ENCODE measurements around the gene SLC39A8.

DNA sequence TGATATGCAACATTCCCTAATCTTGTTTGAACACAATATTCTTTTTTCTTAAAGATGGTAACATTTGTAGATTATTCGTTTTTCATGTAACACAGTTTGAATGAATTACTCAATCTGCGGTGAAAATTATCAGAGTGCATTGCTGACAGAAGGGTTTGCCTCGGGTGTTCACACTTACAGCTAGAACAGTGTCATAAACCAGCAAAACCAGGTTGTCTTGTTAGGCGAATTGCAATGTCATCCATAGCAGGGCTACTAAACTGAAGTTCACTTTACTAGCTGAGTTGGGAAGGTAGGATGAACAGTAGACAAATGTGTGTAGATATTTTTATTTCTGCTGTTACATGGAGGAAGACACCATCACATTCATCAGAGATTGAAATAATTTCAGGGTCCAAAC is 98.9 kb downstream of the SLC39A8 start:
- TF ChIP-seq, protein P1, sequence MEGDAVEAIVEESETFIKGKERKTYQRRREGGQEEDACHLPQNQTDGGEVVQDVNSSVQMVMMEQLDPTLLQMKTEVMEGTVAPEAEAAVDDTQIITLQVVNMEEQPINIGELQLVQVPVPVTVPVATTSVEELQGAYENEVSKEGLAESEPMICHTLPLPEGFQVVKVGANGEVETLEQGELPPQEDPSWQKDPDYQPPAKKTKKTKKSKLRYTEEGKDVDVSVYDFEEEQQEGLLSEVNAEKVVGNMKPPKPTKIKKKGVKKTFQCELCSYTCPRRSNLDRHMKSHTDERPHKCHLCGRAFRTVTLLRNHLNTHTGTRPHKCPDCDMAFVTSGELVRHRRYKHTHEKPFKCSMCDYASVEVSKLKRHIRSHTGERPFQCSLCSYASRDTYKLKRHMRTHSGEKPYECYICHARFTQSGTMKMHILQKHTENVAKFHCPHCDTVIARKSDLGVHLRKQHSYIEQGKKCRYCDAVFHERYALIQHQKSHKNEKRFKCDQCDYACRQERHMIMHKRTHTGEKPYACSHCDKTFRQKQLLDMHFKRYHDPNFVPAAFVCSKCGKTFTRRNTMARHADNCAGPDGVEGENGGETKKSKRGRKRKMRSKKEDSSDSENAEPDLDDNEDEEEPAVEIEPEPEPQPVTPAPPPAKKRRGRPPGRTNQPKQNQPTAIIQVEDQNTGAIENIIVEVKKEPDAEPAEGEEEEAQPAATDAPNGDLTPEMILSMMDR (IDR thresholded peaks at IDR 0.05), result no peak
- TF ChIP-seq, protein P2, sequence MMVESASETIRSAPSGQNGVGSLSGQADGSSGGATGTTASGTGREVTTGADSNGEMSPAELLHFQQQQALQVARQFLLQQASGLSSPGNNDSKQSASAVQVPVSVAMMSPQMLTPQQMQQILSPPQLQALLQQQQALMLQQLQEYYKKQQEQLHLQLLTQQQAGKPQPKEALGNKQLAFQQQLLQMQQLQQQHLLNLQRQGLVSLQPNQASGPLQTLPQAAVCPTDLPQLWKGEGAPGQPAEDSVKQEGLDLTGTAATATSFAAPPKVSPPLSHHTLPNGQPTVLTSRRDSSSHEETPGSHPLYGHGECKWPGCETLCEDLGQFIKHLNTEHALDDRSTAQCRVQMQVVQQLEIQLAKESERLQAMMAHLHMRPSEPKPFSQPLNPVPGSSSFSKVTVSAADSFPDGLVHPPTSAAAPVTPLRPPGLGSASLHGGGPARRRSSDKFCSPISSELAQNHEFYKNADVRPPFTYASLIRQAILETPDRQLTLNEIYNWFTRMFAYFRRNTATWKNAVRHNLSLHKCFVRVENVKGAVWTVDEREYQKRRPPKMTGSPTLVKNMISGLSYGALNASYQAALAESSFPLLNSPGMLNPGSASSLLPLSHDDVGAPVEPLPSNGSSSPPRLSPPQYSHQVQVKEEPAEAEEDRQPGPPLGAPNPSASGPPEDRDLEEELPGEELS (CRISPR knock-in tag; IDR thresholded peaks at IDR 0.05), result no peak
- no peak for TF ChIP-seq SP1 (CRISPR knock-in tag; conservative IDR thresholded peaks at IDR 0.05)
- no peak for TF ChIP-seq IRF2 (CRISPR knock-in tag; IDR thresholded peaks at IDR 0.05; ENCODE audit: borderline replicate concordance, low read depth)
- TF ChIP-seq NR2C2 (CRISPR knock-in tag; IDR thresholded peaks at IDR 0.05), result no peak
- no peak for TF ChIP-seq TEAD1 (CRISPR knock-in tag; IDR thresholded peaks at IDR 0.05)
- no peak for TF ChIP-seq ESRRA (CRISPR knock-in tag; IDR thresholded peaks at IDR 0.05; ENCODE audit: borderline replicate concordance)
- TF ChIP-seq, protein P3, sequence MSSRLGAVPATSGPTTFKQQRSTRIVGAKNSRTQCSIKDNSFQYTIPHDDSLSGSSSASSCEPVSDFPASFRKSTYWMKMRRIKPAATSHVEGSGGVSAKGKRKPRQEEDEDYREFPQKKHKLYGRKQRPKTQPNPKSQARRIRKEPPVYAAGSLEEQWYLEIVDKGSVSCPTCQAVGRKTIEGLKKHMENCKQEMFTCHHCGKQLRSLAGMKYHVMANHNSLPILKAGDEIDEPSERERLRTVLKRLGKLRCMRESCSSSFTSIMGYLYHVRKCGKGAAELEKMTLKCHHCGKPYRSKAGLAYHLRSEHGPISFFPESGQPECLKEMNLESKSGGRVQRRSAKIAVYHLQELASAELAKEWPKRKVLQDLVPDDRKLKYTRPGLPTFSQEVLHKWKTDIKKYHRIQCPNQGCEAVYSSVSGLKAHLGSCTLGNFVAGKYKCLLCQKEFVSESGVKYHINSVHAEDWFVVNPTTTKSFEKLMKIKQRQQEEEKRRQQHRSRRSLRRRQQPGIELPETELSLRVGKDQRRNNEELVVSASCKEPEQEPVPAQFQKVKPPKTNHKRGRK (CRISPR knock-in tag; IDR thresholded peaks at IDR 0.05; ENCODE audit: borderline replicate concordance), result no peak
- TF ChIP-seq, protein P4, sequence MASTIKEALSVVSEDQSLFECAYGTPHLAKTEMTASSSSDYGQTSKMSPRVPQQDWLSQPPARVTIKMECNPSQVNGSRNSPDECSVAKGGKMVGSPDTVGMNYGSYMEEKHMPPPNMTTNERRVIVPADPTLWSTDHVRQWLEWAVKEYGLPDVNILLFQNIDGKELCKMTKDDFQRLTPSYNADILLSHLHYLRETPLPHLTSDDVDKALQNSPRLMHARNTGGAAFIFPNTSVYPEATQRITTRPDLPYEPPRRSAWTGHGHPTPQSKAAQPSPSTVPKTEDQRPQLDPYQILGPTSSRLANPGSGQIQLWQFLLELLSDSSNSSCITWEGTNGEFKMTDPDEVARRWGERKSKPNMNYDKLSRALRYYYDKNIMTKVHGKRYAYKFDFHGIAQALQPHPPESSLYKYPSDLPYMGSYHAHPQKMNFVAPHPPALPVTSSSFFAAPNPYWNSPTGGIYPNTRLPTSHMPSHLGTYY (CRISPR knock-in tag; IDR thresholded peaks at IDR 0.05), result no peak
